Astrocyte (in vitro differentiated cells and primary cell): ENCODE data around the gene PRLHR. TPM values are rescaled to one million over a fixed set of nuclear protein-coding genes. Genes with fewer than 3 reads are reported as not detected.

Experiments
- DNase-seq: peaks from one replicate; pipeline ENCODE4 v3.0.0-alpha.2; 2010; ENCODE audit warnings: low read depth
- FAIRE-seq: peaks from 2 replicates; lab custom pipeline; 2011; peaks lifted over from hg19 to GRCh38; lab: Jason Lieb, UNC
- H2AFZ ChIP-seq: 2 replicates; pipeline ENCODE4 v1.6.0; 2012; ENCODE audit warnings: low read depth, low read length, inconsistent platforms
- H3K27ac ChIP-seq: 2 replicates; pipeline ENCODE4 v1.5.1; 2011; ENCODE audit warnings: low read depth, low read length, inconsistent platforms
- H3K27me3 ChIP-seq: 2 replicates; pipeline ENCODE4 v1.6.0; 2011; ENCODE audit warnings: low read length, inconsistent platforms; ENCODE audit not compliant: insufficient read depth
- H3K36me3 ChIP-seq: 2 replicates; pipeline ENCODE4 v1.5.1; 2011; ENCODE audit warnings: low read length, inconsistent platforms; ENCODE audit not compliant: insufficient read depth
- H3K4me1 ChIP-seq: 2 replicates; pipeline ENCODE4 v1.5.1; 2011; ENCODE audit warnings: low read length, inconsistent platforms; ENCODE audit not compliant: insufficient read depth
- H3K4me2 ChIP-seq: 2 replicates; pipeline ENCODE4 v1.6.0; 2012; ENCODE audit warnings: low read length, inconsistent platforms
- H3K4me3 ChIP-seq: 2 replicates; pipeline ENCODE4 v1.5.1; 2011; ENCODE audit warnings: low read depth, mild to moderate bottlenecking, low read length, inconsistent platforms; ENCODE audit not compliant: insufficient read depth
- H3K79me2 ChIP-seq: 2 replicates; pipeline ENCODE4 v1.6.0; 2012; ENCODE audit warnings: mild to moderate bottlenecking, low read length, inconsistent platforms; ENCODE audit not compliant: insufficient read depth
- H3K9ac ChIP-seq: 2 replicates; pipeline ENCODE4 v1.6.0; 2012; ENCODE audit warnings: mild to moderate bottlenecking, low read length, inconsistent platforms
- H3K9me3 ChIP-seq: 2 replicates; pipeline ENCODE4 v1.5.1; 2012; ENCODE audit warnings: low read depth, mild to moderate bottlenecking, low read length, inconsistent platforms; ENCODE audit not compliant: insufficient read depth
- H4K20me1 ChIP-seq: 2 replicates; pipeline ENCODE4 v1.6.0; 2012; ENCODE audit warnings: low read length, inconsistent platforms; ENCODE audit not compliant: insufficient read depth
- H3K27ac Mint-ChIP-seq: one replicate; pipeline ENCODE4 v1.8.0; 2021; ENCODE audit warnings: mild to moderate bottlenecking, mixed read lengths; ENCODE audit not compliant: unreplicated experiment
- H3K27me3 Mint-ChIP-seq: one replicate; pipeline ENCODE4 v1.8.0; 2021; ENCODE audit warnings: low read depth, mixed read lengths; ENCODE audit not compliant: unreplicated experiment
- H3K36me3 Mint-ChIP-seq: one replicate; pipeline ENCODE4 v1.8.0; 2021; ENCODE audit warnings: low read depth, mixed read lengths; ENCODE audit not compliant: unreplicated experiment
- H3K4me1 Mint-ChIP-seq: one replicate; pipeline ENCODE4 v1.8.0; 2021; ENCODE audit warnings: low read depth, mixed read lengths; ENCODE audit not compliant: unreplicated experiment
- H3K4me3 Mint-ChIP-seq: one replicate; pipeline ENCODE4 v1.8.0; 2021; ENCODE audit warnings: mild to moderate bottlenecking, moderate library complexity, mixed read lengths; ENCODE audit not compliant: unreplicated experiment
- H3K9me3 Mint-ChIP-seq: one replicate; pipeline ENCODE4 v1.8.0; 2021; ENCODE audit warnings: mild to moderate bottlenecking, mixed read lengths; ENCODE audit not compliant: unreplicated experiment
- CTCF ChIP-seq: IDR thresholded peaks from 2 replicates; pipeline ENCODE4 v1.5.1; 2011; ENCODE audit warnings: low read depth, mild to moderate bottlenecking, inconsistent platforms, low read length, moderate library complexity; ENCODE audit not compliant: insufficient read depth
- EZH2 ChIP-seq: IDR thresholded peaks from 2 replicates; pipeline ENCODE4 v1.6.1; 2012; ENCODE audit warnings: mild to moderate bottlenecking, low read length, inconsistent platforms; ENCODE audit not compliant: insufficient read depth
- total RNA-seq: library from RNA; stranded (reverse); gene quantifications from 2 replicates; pipeline ENCODE4 v1.2.1, GENCODE V29; 2021

The PRLHR gene
- total RNA-seq, 1 donor from 2014 or later: not detected

GRCh38 chr10:118570591-118570990 lies 24.9 kb downstream of the PRLHR start:
- Histone ChIP-seq H4K20me1 (no peaks in the 10 kb centered on the region), H3K27me3 (peaks cover 4% of the 10 kb centered on the region), H3K4me2 (no peak overlapping the region), H3K9me3 (no peaks in the 10 kb centered on the region), H3K27ac (no peak overlapping the region), H3K36me3 (no peaks in the 10 kb centered on the region), H3K79me2 (no peaks in the 10 kb centered on the region), H2AFZ (no peak overlapping the region), H3K9ac (no peak overlapping the region), H3K4me1 (no peaks in the 10 kb centered on the region), H3K4me3 (no peak overlapping the region)
- no peaks in the 10 kb centered on the region for H3K36me3 Mint-ChIP-seq
- H3K4me3 Mint-ChIP-seq: no peak overlapping the region
- DNase-seq (no peak), FAIRE-seq (no peak)
- no peak overlapping the region for H3K27ac Mint-ChIP-seq
- H3K27me3 Mint-ChIP-seq: peaks cover 30% of the 10 kb centered on the region
- no peaks in the 10 kb centered on the region for H3K9me3 Mint-ChIP-seq
- H3K4me1 Mint-ChIP-seq: peaks cover 7% of the 10 kb centered on the region
- TF ChIP-seq EZH2 (no peak), CTCF (no peak)

DNA sequence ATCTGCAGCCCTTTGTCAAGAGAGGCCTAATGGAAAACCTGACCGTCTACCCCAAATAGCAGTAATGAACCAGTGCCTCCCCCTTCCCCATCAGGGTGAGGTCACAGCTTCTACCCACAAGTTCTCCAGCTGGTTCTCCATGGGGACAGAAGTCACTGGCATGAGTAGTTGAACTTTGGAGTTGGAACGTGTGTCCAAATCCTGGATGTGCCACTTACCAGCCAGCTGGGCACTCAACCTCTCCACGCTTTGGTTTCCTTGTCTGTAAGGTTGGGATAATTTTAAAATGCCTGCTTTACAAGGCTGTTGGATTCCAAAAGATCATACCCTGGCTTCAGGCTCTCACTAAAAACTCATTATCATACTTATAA lies 25.6 kb downstream of the PRLHR start:
- Histone ChIP-seq H3K4me1 (no peaks in the 10 kb centered on the region), H3K36me3 (no peaks in the 10 kb centered on the region), H3K4me2 (no peak overlapping the region), H3K9me3 (no peaks in the 10 kb centered on the region), H3K27ac (no peak overlapping the region), H4K20me1 (no peaks in the 10 kb centered on the region), H3K27me3 (peaks cover 4% of the 10 kb centered on the region), H3K4me3 (no peak overlapping the region), H3K79me2 (no peaks in the 10 kb centered on the region), H2AFZ (no peak overlapping the region), H3K9ac (no peak overlapping the region)
- Mint-ChIP-seq H3K4me1 (peaks cover 7% of the 10 kb centered on the region), H3K27ac (no peak overlapping the region), H3K36me3 (no peaks in the 10 kb centered on the region), H3K9me3 (no peaks in the 10 kb centered on the region), H3K4me3 (no peak overlapping the region), H3K27me3 (peaks cover 25% of the 10 kb centered on the region)
- DNase-seq: no peak
- no peak for FAIRE-seq
- TF ChIP-seq EZH2 (no peak), CTCF (no peak)

GRCh38 chr10:118569241-118569881 lies 26.1 kb downstream of the PRLHR start:
- Histone ChIP-seq H3K4me1 (no peaks in the 10 kb centered on the region), H2AFZ (no peak overlapping the region), H3K4me2 (no peak overlapping the region), H3K36me3 (no peaks in the 10 kb centered on the region), H3K79me2 (no peaks in the 10 kb centered on the region), H3K9ac (no peak overlapping the region), H3K9me3 (no peaks in the 10 kb centered on the region), H4K20me1 (no peaks in the 10 kb centered on the region), H3K27me3 (peaks cover 4% of the 10 kb centered on the region), H3K4me3 (no peak overlapping the region), H3K27ac (no peak overlapping the region)
- peaks cover 22% of the 10 kb centered on the region for H3K27me3 Mint-ChIP-seq
- no peak for TF ChIP-seq CTCF
- H3K9me3 Mint-ChIP-seq: no peaks in the 10 kb centered on the region
- no peaks in the 10 kb centered on the region for H3K36me3 Mint-ChIP-seq
- peaks cover 7% of the 10 kb centered on the region for H3K4me1 Mint-ChIP-seq
- no peak overlapping the region for H3K4me3 Mint-ChIP-seq
- FAIRE-seq (no peak), DNase-seq (no peak)
- H3K27ac Mint-ChIP-seq: no peak overlapping the region
